A549 (cell line): Measurements from ENCODE around the gene SLC10A7.

Experiments
- EHMT2 ChIP-seq: fragments of 200-600 bp; sonication (generic); IDR thresholded peaks from 2 replicates; pipeline ENCODE4 v1.6.1; 2016; ENCODE audit warnings: antibody characterized with exemption, low read depth, mild to moderate bottlenecking, moderate library complexity
- ELK1 ChIP-seq: fragments of 150-350 bp; IDR thresholded peaks from 2 replicates; pipeline ENCODE4 v1.6.1; 2014; ENCODE audit warnings: low read depth, mild to moderate bottlenecking, low read length
- POLR2A ChIP-seq: IDR thresholded peaks from 2 replicates; pipeline ENCODE4 v1.6.1; 2012; ENCODE audit warnings: mild to moderate bottlenecking, low read length
- USF2 ChIP-seq: fragments of 450-650 bp; IDR thresholded peaks from 2 replicates; pipeline ENCODE4 v1.6.1; 2014; ENCODE audit warnings: antibody characterized with exemption
- TF ChIP-seq, protein P1 (sequence below): fragments of >200 bp; sonication (Bioruptor Twin); formaldehyde crosslinking; IDR thresholded peaks from 3 replicates; pipeline ENCODE4 v1.5.1; 2016

DNA sequence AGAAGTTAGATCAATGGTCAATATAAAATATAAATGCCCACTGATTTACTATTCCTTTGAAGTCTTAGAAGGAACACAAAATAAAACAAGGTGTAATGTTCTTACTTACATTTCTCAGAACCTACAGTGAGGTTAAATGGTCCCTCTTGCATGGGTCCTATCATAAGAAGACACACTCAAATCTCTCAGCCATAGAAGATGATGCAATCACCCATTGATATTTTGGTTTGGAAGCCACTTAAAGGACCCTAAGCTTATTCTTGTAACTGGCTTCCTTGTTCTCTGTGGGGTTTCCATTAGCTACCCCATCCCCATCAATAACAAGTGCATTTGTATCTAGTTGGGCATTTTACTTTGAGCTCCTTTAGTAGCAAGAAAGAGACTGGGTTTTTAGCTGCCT lies 292.3 kb downstream of the SLC10A7 start:
- TF ChIP-seq POLR2A (no peak), ELK1 (no peak), EHMT2 (no peak), USF2 (no peak)
- TF ChIP-seq, protein P1, sequence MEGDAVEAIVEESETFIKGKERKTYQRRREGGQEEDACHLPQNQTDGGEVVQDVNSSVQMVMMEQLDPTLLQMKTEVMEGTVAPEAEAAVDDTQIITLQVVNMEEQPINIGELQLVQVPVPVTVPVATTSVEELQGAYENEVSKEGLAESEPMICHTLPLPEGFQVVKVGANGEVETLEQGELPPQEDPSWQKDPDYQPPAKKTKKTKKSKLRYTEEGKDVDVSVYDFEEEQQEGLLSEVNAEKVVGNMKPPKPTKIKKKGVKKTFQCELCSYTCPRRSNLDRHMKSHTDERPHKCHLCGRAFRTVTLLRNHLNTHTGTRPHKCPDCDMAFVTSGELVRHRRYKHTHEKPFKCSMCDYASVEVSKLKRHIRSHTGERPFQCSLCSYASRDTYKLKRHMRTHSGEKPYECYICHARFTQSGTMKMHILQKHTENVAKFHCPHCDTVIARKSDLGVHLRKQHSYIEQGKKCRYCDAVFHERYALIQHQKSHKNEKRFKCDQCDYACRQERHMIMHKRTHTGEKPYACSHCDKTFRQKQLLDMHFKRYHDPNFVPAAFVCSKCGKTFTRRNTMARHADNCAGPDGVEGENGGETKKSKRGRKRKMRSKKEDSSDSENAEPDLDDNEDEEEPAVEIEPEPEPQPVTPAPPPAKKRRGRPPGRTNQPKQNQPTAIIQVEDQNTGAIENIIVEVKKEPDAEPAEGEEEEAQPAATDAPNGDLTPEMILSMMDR = no peak
